ENCODE results near the gene RPL3.

DNA sequence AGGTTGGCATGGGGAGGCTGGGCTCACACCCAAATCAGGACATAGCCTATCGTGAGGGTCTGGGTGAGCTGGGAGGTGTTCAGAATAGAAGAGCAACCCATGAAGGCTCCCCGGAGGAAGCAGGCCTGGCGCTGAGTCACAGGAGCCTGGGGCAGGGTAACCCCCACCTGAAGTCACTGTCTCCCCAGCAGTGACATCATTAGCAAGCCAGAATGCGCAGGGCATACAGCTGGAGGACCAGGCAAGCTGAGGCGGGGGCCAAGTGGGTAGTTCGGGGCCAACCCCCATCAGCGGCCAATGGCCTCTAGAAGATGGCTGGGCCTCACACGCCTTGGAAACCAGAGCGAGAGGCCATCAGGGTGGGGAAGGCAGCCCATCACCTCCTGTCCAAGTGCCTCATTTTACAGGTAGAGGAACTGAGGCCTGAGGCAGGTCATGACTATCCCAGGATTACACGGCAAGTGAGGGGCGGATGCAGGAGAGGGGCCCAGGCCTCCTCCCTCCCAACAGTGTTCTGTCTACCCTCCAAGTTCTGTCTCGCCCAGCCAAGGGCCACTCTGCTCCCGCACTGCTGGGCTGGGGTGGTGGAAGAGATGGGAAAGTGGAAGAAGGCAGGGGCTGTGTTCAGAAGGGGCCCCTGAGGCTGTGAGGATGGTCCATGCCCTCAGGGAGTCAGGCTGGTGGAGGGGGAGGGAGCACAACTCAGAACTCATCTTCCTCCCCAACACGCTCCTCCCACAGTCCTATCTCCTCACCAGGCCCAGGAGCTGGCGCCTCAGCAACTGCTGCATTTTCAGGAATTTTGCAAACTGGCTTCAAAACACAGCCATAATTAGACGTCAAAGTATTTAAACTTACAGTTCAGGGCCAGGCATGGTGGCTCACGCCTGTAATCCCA lies 24.6 kb downstream of the RPL3 start:
- TF ChIP-seq, protein P1, sequence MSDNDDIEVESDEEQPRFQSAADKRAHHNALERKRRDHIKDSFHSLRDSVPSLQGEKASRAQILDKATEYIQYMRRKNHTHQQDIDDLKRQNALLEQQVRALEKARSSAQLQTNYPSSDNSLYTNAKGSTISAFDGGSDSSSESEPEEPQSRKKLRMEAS (IDR thresholded peaks at IDR 0.05; ENCODE audit: low read depth, low read length), result no peak
- TF ChIP-seq, protein P2, sequence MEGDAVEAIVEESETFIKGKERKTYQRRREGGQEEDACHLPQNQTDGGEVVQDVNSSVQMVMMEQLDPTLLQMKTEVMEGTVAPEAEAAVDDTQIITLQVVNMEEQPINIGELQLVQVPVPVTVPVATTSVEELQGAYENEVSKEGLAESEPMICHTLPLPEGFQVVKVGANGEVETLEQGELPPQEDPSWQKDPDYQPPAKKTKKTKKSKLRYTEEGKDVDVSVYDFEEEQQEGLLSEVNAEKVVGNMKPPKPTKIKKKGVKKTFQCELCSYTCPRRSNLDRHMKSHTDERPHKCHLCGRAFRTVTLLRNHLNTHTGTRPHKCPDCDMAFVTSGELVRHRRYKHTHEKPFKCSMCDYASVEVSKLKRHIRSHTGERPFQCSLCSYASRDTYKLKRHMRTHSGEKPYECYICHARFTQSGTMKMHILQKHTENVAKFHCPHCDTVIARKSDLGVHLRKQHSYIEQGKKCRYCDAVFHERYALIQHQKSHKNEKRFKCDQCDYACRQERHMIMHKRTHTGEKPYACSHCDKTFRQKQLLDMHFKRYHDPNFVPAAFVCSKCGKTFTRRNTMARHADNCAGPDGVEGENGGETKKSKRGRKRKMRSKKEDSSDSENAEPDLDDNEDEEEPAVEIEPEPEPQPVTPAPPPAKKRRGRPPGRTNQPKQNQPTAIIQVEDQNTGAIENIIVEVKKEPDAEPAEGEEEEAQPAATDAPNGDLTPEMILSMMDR (IDR thresholded peaks at IDR 0.05; ENCODE audit: low read depth, low read length), result no peak
